BLaER1 (cell line): ENCODE data around the gene DLX2.
"Not testable (repeated sequence)": the region's sequence is repeated elsewhere in the genome, so short reads cannot be mapped to it uniquely, and the experiment has no call there.

Experiments used
- H3K27ac ChIP-seq: shearing (Covaris generic); formaldehyde crosslinking; 2 replicates; pipeline ENCODE4 v1.8.1; 2022
- H3K27me3 ChIP-seq: shearing (Covaris generic); formaldehyde crosslinking; 2 replicates; pipeline ENCODE4 v1.8.1; 2022
- H3K36me3 ChIP-seq: shearing (Covaris generic); formaldehyde crosslinking; 2 replicates; pipeline ENCODE4 v1.8.1; 2022
- H3K4me1 ChIP-seq: shearing (Covaris generic); formaldehyde crosslinking; 2 replicates; pipeline ENCODE4 v1.8.1; 2022
- H3K4me2 ChIP-seq: shearing (Covaris generic); formaldehyde crosslinking; 2 replicates; pipeline ENCODE4 v1.8.1; 2022
- H3K4me3 ChIP-seq: shearing (Covaris generic); formaldehyde crosslinking; 2 replicates; pipeline ENCODE4 v1.8.1; 2022
- H3K9ac ChIP-seq: shearing (Covaris generic); formaldehyde crosslinking; 2 replicates; pipeline ENCODE4 v1.8.1; 2022
- H3K9me3 ChIP-seq: shearing (Covaris generic); formaldehyde crosslinking; 2 replicates; pipeline ENCODE4 v1.8.1; 2022
- H4K20me1 ChIP-seq: shearing (Covaris generic); formaldehyde crosslinking; 2 replicates; pipeline ENCODE4 v1.8.1; 2022
- Cebpa-rat ChIP-seq: shearing (Covaris generic); IDR thresholded peaks from 2 replicates; pipeline ENCODE4 v1.8.1; 2022

The DLX2 gene

GRCh38 chr2:172073518-172073917, 29.2 kb downstream of the DLX2 start:
- no peaks in the 10 kb centered on the region for H3K9me3 ChIP-seq
- TF ChIP-seq Cebpa-rat: no peak

GRCh38 chr2:172072706-172073105, 30.0 kb downstream of the DLX2 start:
- Histone ChIP-seq H3K4me3 (no peak overlapping the region), H3K27me3 (peaks cover 49% of the 10 kb centered on the region), H4K20me1 (peaks cover 25% of the 10 kb centered on the region; the same call in 1 of the 2 replicates), H3K9ac (no peak overlapping the region), H3K36me3 (no peaks in the 10 kb centered on the region), H3K4me1 (no peaks in the 10 kb centered on the region), H3K4me2 (no peak overlapping the region), H3K27ac (no peak overlapping the region), H3K9me3 (no peaks in the 10 kb centered on the region; the same call in 1 of the 2 replicates)
- no peak for TF ChIP-seq Cebpa-rat

More at GRCh38 chr2:172073518-172073917, 29.2 kb downstream of the DLX2 start:
- Histone ChIP-seq H4K20me1 (peaks cover 33% of the 10 kb centered on the region), H3K36me3 (no peaks in the 10 kb centered on the region), H3K4me1 (no peaks in the 10 kb centered on the region), H3K9ac (no peak overlapping the region), H3K4me2 (no peak overlapping the region), H3K27me3 (peaks cover 57% of the 10 kb centered on the region), H3K27ac (no peak overlapping the region), H3K4me3 (no peak overlapping the region)

GRCh38 chr2:172072303-172072702, 30.4 kb downstream of the DLX2 start:
- Histone ChIP-seq H3K4me3 (no peak overlapping the region), H3K9me3 (no peaks in the 10 kb centered on the region; the same call in 1 of the 2 replicates), H3K4me1 (no peaks in the 10 kb centered on the region), H3K36me3 (no peaks in the 10 kb centered on the region), H3K9ac (no peak overlapping the region), H3K4me2 (no peak overlapping the region), H4K20me1 (peaks cover 21% of the 10 kb centered on the region; the same call in 1 of the 2 replicates), H3K27me3 (peaks cover 45% of the 10 kb centered on the region), H3K27ac (no peak overlapping the region)
- TF ChIP-seq Cebpa-rat: no peak

DNA sequence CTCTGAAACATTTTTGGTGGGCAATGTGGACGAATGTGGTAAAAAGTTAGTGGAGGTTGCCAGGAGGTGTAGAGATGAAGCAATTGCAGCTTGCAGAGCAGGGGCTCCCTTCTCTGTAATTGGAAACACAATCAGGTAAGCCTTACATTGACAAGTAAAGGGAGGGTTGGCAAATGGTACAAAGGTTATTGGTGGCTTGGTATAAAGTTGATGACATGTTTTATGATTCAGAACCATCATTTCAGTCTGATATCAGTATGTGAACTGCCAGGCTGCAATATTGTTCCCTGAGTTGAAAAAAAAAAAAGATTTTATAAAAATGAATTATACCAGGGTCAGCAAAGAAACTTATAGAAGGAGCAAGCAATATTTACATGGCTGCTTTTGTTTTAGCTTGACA, 31.8 kb downstream of the DLX2 start:
- H3K4me3 ChIP-seq: no peak overlapping the region
- no peak overlapping the region for H3K27ac ChIP-seq
- H3K9ac ChIP-seq: no peak overlapping the region
- no peaks in the 10 kb centered on the region; the same call in 1 of the 2 replicates for H3K9me3 ChIP-seq
- peaks cover 31% of the 10 kb centered on the region for H3K27me3 ChIP-seq
- TF ChIP-seq Cebpa-rat: no peak
- H3K36me3 ChIP-seq: no peaks in the 10 kb centered on the region
- peaks cover 9% of the 10 kb centered on the region; the same call in 1 of the 2 replicates for H4K20me1 ChIP-seq
- H3K4me2 ChIP-seq: no peak overlapping the region
- no peaks in the 10 kb centered on the region for H3K4me1 ChIP-seq

DNA sequence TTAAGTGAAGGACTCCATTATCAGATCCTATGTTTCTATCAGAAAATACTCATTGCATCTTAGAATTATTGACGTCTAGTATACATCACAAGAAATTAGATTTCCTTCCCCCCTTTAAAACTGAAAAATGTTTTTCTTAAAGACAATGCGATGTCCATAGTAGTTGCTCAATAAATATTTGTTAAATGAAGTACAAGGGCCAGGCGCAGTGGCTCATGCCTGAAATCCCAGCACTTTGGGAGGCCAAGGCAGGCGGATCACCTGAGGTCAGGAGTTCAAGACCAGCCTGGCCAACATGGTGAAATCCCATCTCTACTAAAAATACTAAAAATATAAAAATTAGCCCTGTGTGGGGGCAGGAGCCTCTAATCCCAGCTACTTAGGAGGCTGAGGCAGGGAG, 34.8 kb downstream of the DLX2 start:
- not testable (repeated sequence) for H3K36me3 ChIP-seq, H3K9ac ChIP-seq, H3K4me3 ChIP-seq, H3K4me1 ChIP-seq, H3K4me2 ChIP-seq, H4K20me1 ChIP-seq, H3K9me3 ChIP-seq, H3K27me3 ChIP-seq, H3K27ac ChIP-seq

- Histone ChIP-seq H3K27ac (no peak overlapping the region), H3K36me3 (peaks cover 11% of the 10 kb centered on the region; the same call in 1 of the 2 replicates), H3K9me3 (no peaks in the 10 kb centered on the region; the same call in 1 of the 2 replicates), H3K9ac (no peak overlapping the region), H3K4me1 (no peaks in the 10 kb centered on the region), H4K20me1 (no peaks in the 10 kb centered on the region), H3K27me3 (no peaks in the 10 kb centered on the region; the same call in 1 of the 2 replicates), H3K4me3 (no peak overlapping the region), H3K4me2 (no peak overlapping the region)
- no peak for TF ChIP-seq Cebpa-rat
These were observed 36.3 kb downstream of the DLX2 start for GRCh38 chr2:172066394-172066886.

DNA sequence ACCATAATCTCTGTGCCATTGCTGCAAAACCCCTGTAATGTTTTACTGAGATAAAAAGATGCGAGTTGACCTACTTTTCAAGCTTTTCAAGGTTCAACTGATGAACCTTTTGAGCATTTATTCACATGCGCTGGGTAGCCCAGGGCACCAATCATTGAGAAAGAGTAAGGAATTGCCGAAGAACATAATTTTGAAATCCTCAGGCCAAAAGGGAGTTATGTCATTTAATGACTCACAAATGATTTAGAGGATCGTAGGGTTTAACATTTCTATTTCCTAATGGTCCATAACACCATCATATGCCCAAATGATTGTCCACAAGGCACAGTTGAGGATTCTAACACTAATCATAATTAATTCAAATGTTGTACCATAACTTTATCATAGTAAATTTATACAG, 37.6 kb downstream of the DLX2 start:
- no peak overlapping the region for H3K27ac ChIP-seq
- no peak overlapping the region for H3K4me3 ChIP-seq
- H3K4me2 ChIP-seq: no peak overlapping the region
- peaks cover 11% of the 10 kb centered on the region; the same call in 1 of the 2 replicates for H3K36me3 ChIP-seq
- TF ChIP-seq Cebpa-rat: no peak
- no peaks in the 10 kb centered on the region for H4K20me1 ChIP-seq
- no peak overlapping the region for H3K9ac ChIP-seq
- no peaks in the 10 kb centered on the region for H3K4me1 ChIP-seq
- H3K27me3 ChIP-seq: no peaks in the 10 kb centered on the region
- no peaks in the 10 kb centered on the region; the same call in 1 of the 2 replicates for H3K9me3 ChIP-seq

DNA sequence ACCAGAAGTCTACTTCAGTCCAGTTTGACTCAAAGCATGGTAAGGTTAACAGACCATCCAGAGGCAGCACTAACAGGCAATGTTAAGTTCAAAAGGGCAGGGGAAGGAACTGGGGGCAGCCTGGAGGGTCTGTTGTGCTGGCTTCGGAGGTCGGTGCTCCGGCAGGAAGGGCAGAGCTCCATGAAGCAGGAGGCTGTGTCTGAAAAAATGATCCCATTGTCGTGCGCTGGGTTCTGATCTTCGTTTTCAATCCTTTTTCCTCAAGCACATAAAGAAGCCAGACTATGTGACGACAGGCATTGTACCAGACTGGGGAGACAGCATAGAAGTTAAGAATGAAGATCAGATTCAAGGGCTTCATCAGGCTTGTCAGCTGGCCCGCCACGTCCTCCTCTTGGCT, 39.3 kb downstream of the DLX2 start:
- no peak overlapping the region for H3K9ac ChIP-seq
- no peak overlapping the region for H3K4me2 ChIP-seq
- H3K4me1 ChIP-seq: no peaks in the 10 kb centered on the region
- no peaks in the 10 kb centered on the region for H4K20me1 ChIP-seq
- H3K27ac ChIP-seq: no peak overlapping the region
- H3K4me3 ChIP-seq: no peak overlapping the region
- TF ChIP-seq Cebpa-rat: no peak
- H3K36me3 ChIP-seq: peaks cover 11% of the 10 kb centered on the region; the same call in 1 of the 2 replicates
- no peaks in the 10 kb centered on the region; the same call in 1 of the 2 replicates for H3K9me3 ChIP-seq
- H3K27me3 ChIP-seq: no peaks in the 10 kb centered on the region

- Histone ChIP-seq H3K4me2 (no peak overlapping the region), H4K20me1 (no peaks in the 10 kb centered on the region), H3K4me3 (no peak overlapping the region), H3K9ac (no peak overlapping the region), H3K4me1 (no peaks in the 10 kb centered on the region), H3K27ac (no peak overlapping the region), H3K36me3 (peaks cover 11% of the 10 kb centered on the region; the same call in 1 of the 2 replicates), H3K9me3 (no peaks in the 10 kb centered on the region), H3K27me3 (no peaks in the 10 kb centered on the region)
- TF ChIP-seq Cebpa-rat: no peak
These were observed 40.2 kb downstream of the DLX2 start for GRCh38 chr2:172062402-172063004.

DNA sequence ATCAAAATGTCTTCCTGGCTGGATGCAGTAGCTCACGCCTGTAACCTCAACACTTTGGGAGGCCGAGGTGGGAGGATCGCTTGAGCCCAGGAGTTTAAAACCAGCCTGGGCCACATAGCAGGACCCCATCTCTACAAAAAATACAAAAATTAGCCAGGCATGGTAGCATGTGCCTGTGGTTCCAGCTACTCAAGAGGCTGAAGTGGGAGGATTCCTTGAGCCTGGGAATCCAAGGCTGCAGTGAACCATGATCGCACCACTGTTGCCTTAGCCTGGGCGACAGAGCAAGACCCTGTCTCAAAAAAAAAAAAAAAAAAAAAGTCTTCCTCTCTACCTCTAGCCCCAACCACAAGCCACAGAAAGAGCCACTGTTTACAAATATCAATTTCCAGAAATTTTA, 42.6 kb downstream of the DLX2 start:
- not testable (repeated sequence) for H3K4me2 ChIP-seq, H3K9me3 ChIP-seq, H3K27me3 ChIP-seq, H3K4me3 ChIP-seq, H3K9ac ChIP-seq, H3K27ac ChIP-seq, H3K4me1 ChIP-seq, H4K20me1 ChIP-seq
- peaks cover 11% of the 10 kb centered on the region; the same call in 1 of the 2 replicates for H3K36me3 ChIP-seq
